ENCODE measurements around the gene ZNF76. TPM values are rescaled to one million over a fixed set of nuclear protein-coding genes. Genes with fewer than 3 reads are reported as not detected.

The ZNF76 gene
- total and polyA plus RNA-seq, 2 of the 8 experiments (the other 6 are each of a cell fraction or from before 2014, with no cell fraction given): 17.9 to 23.9 TPM

DNA sequence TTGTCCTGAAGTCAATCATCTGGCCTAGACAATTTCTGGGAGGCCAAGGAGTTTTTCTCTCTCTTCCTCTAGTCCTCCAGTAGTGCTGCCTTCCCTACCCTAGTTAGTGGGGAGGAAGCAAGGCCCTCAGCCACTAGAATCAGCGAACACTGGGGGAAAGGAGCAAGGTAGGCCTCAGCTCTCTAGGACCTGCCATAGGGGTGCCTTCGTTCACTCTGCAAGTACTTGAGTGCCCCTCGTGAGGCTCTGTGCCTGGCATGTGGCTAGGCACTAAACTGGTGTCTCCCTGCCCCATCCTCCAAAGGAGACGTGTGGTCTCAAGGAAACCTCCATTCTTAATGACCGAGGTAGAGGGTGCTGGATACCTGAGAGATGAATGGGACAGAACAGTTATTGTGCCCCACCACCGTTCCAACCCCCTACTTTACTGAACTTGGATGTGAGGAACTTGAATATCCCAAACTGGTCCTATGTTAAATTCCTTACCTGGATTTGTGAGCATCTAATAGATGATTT lies 39.1 kb downstream of the ZNF76 start (continued):
- TF ChIP-seq, protein P1, sequence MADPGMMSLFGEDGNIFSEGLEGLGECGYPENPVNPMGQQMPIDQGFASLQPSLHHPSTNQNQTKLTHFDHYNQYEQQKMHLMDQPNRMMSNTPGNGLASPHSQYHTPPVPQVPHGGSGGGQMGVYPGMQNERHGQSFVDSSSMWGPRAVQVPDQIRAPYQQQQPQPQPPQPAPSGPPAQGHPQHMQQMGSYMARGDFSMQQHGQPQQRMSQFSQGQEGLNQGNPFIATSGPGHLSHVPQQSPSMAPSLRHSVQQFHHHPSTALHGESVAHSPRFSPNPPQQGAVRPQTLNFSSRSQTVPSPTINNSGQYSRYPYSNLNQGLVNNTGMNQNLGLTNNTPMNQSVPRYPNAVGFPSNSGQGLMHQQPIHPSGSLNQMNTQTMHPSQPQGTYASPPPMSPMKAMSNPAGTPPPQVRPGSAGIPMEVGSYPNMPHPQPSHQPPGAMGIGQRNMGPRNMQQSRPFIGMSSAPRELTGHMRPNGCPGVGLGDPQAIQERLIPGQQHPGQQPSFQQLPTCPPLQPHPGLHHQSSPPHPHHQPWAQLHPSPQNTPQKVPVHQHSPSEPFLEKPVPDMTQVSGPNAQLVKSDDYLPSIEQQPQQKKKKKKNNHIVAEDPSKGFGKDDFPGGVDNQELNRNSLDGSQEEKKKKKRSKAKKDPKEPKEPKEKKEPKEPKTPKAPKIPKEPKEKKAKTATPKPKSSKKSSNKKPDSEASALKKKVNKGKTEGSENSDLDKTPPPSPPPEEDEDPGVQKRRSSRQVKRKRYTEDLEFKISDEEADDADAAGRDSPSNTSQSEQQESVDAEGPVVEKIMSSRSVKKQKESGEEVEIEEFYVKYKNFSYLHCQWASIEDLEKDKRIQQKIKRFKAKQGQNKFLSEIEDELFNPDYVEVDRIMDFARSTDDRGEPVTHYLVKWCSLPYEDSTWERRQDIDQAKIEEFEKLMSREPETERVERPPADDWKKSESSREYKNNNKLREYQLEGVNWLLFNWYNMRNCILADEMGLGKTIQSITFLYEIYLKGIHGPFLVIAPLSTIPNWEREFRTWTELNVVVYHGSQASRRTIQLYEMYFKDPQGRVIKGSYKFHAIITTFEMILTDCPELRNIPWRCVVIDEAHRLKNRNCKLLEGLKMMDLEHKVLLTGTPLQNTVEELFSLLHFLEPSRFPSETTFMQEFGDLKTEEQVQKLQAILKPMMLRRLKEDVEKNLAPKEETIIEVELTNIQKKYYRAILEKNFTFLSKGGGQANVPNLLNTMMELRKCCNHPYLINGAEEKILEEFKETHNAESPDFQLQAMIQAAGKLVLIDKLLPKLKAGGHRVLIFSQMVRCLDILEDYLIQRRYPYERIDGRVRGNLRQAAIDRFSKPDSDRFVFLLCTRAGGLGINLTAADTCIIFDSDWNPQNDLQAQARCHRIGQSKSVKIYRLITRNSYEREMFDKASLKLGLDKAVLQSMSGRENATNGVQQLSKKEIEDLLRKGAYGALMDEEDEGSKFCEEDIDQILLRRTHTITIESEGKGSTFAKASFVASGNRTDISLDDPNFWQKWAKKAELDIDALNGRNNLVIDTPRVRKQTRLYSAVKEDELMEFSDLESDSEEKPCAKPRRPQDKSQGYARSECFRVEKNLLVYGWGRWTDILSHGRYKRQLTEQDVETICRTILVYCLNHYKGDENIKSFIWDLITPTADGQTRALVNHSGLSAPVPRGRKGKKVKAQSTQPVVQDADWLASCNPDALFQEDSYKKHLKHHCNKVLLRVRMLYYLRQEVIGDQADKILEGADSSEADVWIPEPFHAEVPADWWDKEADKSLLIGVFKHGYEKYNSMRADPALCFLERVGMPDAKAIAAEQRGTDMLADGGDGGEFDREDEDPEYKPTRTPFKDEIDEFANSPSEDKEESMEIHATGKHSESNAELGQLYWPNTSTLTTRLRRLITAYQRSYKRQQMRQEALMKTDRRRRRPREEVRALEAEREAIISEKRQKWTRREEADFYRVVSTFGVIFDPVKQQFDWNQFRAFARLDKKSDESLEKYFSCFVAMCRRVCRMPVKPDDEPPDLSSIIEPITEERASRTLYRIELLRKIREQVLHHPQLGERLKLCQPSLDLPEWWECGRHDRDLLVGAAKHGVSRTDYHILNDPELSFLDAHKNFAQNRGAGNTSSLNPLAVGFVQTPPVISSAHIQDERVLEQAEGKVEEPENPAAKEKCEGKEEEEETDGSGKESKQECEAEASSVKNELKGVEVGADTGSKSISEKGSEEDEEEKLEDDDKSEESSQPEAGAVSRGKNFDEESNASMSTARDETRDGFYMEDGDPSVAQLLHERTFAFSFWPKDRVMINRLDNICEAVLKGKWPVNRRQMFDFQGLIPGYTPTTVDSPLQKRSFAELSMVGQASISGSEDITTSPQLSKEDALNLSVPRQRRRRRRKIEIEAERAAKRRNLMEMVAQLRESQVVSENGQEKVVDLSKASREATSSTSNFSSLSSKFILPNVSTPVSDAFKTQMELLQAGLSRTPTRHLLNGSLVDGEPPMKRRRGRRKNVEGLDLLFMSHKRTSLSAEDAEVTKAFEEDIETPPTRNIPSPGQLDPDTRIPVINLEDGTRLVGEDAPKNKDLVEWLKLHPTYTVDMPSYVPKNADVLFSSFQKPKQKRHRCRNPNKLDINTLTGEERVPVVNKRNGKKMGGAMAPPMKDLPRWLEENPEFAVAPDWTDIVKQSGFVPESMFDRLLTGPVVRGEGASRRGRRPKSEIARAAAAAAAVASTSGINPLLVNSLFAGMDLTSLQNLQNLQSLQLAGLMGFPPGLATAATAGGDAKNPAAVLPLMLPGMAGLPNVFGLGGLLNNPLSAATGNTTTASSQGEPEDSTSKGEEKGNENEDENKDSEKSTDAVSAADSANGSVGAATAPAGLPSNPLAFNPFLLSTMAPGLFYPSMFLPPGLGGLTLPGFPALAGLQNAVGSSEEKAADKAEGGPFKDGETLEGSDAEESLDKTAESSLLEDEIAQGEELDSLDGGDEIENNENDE (IDR thresholded peaks at IDR 0.05; ENCODE audit: insufficient replicate concordance, low read length): no peak
- no peak for TF ChIP-seq SUZ12 (IDR thresholded peaks at IDR 0.05; ENCODE audit: low read length)
